Panc1 (cell line): ENCODE measurements around the gene CES1.

Experiments used
- TF ChIP-seq, protein P1 (sequence below): fragments of 450-650 bp; IDR thresholded peaks from 2 replicates; pipeline ENCODE4 v1.5.1; 2017; ENCODE audit warnings: mild to moderate bottlenecking
- TF ChIP-seq, protein P2 (sequence below), 2 experiments: IDR thresholded peaks; 2 replicates each; pipeline ENCODE4 v1.6.1; 2011 to 2012; ENCODE audit warnings: low read depth in 2 of 2, control low read depth in 1 of 2, low read length in 1 of 2, mild to moderate bottlenecking in 1 of 2, moderate library complexity in 1 of 2; ENCODE audit not compliant: insufficient read depth in 1 of 2

DNA sequence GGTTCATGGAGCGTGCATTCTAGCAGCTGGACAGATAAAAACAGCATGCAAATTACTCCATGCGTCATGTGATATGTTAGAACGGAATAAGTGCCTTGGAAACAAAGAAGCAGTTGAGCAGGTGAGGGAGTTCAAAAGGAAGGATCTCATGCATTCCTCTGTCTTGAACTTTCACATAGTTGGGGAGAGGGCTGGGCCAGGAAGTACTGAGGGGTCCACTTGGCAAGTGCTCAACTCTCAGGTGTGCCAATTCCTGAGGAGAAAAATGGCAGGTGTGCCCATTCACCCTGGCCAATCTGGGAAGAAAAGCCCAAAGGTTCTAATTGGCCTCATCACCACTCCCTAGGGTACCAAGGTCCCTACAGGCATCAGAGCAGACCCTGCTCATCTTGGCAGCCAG lies 67.7 kb downstream of the CES1 start:
- TF ChIP-seq, protein P1, sequence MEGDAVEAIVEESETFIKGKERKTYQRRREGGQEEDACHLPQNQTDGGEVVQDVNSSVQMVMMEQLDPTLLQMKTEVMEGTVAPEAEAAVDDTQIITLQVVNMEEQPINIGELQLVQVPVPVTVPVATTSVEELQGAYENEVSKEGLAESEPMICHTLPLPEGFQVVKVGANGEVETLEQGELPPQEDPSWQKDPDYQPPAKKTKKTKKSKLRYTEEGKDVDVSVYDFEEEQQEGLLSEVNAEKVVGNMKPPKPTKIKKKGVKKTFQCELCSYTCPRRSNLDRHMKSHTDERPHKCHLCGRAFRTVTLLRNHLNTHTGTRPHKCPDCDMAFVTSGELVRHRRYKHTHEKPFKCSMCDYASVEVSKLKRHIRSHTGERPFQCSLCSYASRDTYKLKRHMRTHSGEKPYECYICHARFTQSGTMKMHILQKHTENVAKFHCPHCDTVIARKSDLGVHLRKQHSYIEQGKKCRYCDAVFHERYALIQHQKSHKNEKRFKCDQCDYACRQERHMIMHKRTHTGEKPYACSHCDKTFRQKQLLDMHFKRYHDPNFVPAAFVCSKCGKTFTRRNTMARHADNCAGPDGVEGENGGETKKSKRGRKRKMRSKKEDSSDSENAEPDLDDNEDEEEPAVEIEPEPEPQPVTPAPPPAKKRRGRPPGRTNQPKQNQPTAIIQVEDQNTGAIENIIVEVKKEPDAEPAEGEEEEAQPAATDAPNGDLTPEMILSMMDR, result no peak
- TF ChIP-seq, protein P2, sequence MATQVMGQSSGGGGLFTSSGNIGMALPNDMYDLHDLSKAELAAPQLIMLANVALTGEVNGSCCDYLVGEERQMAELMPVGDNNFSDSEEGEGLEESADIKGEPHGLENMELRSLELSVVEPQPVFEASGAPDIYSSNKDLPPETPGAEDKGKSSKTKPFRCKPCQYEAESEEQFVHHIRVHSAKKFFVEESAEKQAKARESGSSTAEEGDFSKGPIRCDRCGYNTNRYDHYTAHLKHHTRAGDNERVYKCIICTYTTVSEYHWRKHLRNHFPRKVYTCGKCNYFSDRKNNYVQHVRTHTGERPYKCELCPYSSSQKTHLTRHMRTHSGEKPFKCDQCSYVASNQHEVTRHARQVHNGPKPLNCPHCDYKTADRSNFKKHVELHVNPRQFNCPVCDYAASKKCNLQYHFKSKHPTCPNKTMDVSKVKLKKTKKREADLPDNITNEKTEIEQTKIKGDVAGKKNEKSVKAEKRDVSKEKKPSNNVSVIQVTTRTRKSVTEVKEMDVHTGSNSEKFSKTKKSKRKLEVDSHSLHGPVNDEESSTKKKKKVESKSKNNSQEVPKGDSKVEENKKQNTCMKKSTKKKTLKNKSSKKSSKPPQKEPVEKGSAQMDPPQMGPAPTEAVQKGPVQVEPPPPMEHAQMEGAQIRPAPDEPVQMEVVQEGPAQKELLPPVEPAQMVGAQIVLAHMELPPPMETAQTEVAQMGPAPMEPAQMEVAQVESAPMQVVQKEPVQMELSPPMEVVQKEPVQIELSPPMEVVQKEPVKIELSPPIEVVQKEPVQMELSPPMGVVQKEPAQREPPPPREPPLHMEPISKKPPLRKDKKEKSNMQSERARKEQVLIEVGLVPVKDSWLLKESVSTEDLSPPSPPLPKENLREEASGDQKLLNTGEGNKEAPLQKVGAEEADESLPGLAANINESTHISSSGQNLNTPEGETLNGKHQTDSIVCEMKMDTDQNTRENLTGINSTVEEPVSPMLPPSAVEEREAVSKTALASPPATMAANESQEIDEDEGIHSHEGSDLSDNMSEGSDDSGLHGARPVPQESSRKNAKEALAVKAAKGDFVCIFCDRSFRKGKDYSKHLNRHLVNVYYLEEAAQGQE (IDR thresholded peaks at IDR 0.05; ENCODE audit: insufficient read depth in 1 of 2, low read depth in 2 of 2, low read length in 1 of 2), result no peak
